Mucosa of descending colon (tissue), 3 donors: ENCODE data around the gene PIK3C2A. TPM values are rescaled to one million over a fixed set of nuclear protein-coding genes. Genes with fewer than 3 reads are reported as not detected.

Experiments used
- ATAC-seq: fragments of 200-7000 bp; cut with Tn5 transposase; one replicate; pipeline ENCODE4 v1.9.1; 2020; ENCODE audit warnings: mild to moderate bottlenecking, moderate library complexity
- DNase-seq, 3 donors: peaks; one replicate each; pipeline ENCODE4 v3.0.0-alpha.2; 2020
- H3K36me3 ChIP-seq: fragments of 200-600 bp; one replicate; pipeline ENCODE4 v1.8.0; 2021; ENCODE audit warnings: low read depth, mild to moderate bottlenecking
- H3K4me1 ChIP-seq: fragments of 200-600 bp; one replicate; pipeline ENCODE4 v1.8.0; 2021; ENCODE audit warnings: low read depth, mild to moderate bottlenecking
- H3K4me3 ChIP-seq: fragments of 200-600 bp; one replicate; pipeline ENCODE4 v1.8.0; 2021; ENCODE audit warnings: mild to moderate bottlenecking
- H3K9me3 ChIP-seq: fragments of 200-600 bp; one replicate; pipeline ENCODE4 v1.8.0; 2021; ENCODE audit warnings: mild to moderate bottlenecking
- CTCF ChIP-seq: fragments of 200-600 bp; IDR thresholded peaks from one replicate; pipeline ENCODE4 v1.8.0; 2022; ENCODE audit warnings: antibody characterized with exemption, mild to moderate bottlenecking
- intact Hi-C, 2 donors: fragments of 100-400 bp; cut with DNase I in 1 of 2; cut with micrococcal nuclease in 1 of 2; formaldehyde crosslinking; loops; one replicate each; pipeline versions ENCODE4 v1.11.0 to v1.11.1; 2022; cut with DNase I, micrococcal nuclease
- long read RNA-seq, 2 donors: library from polyadenylated mRNA; unstranded; transcript quantifications; one replicate each; pipeline ENCODE4 v2.0.0, GENCODE V29; 2019 to 2021
- total RNA-seq, 3 donors: library from RNA; stranded (reverse); fragmentation: NEBNext Ultra II Directional in 2 of 3; extraction: Animal tissue kit (Norgen Biotek cat#: 25700) in 2 of 3; gene quantifications; one replicate each; pipeline versions ENCODE4 v1.2.1 to v1.2.4, GENCODE V29; 2021 to 2023
- donor health status: DM: no; HTN: no; CAD: no; lungs with moderate emphysema.
- donor health status: DM: no; HTN: no; CAD: no.
- donor health status: DM: no; HTN: yes; CAD: no.

PIK3C2A gene, protein sequence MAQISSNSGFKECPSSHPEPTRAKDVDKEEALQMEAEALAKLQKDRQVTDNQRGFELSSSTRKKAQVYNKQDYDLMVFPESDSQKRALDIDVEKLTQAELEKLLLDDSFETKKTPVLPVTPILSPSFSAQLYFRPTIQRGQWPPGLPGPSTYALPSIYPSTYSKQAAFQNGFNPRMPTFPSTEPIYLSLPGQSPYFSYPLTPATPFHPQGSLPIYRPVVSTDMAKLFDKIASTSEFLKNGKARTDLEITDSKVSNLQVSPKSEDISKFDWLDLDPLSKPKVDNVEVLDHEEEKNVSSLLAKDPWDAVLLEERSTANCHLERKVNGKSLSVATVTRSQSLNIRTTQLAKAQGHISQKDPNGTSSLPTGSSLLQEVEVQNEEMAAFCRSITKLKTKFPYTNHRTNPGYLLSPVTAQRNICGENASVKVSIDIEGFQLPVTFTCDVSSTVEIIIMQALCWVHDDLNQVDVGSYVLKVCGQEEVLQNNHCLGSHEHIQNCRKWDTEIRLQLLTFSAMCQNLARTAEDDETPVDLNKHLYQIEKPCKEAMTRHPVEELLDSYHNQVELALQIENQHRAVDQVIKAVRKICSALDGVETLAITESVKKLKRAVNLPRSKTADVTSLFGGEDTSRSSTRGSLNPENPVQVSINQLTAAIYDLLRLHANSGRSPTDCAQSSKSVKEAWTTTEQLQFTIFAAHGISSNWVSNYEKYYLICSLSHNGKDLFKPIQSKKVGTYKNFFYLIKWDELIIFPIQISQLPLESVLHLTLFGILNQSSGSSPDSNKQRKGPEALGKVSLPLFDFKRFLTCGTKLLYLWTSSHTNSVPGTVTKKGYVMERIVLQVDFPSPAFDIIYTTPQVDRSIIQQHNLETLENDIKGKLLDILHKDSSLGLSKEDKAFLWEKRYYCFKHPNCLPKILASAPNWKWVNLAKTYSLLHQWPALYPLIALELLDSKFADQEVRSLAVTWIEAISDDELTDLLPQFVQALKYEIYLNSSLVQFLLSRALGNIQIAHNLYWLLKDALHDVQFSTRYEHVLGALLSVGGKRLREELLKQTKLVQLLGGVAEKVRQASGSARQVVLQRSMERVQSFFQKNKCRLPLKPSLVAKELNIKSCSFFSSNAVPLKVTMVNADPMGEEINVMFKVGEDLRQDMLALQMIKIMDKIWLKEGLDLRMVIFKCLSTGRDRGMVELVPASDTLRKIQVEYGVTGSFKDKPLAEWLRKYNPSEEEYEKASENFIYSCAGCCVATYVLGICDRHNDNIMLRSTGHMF (N-terminal part only)
- total RNA-seq: 10 to 100 TPM; 48.5 to 75.7 (median 49.3) TPM
- long read RNA-seq, donor 1, full-length matches to known transcripts: 1 of 22 reads
- long read RNA-seq, donor 1, partial matches to known transcripts: 11 of 22 reads
- long read RNA-seq, donor 1, other reads (novel, unspliced or antisense): 10 of 22 reads
- long read RNA-seq, donor 2, partial matches to known transcripts: 3 of 6 reads
- long read RNA-seq, donor 2, other reads (novel, unspliced or antisense): 3 of 6 reads

DNA sequence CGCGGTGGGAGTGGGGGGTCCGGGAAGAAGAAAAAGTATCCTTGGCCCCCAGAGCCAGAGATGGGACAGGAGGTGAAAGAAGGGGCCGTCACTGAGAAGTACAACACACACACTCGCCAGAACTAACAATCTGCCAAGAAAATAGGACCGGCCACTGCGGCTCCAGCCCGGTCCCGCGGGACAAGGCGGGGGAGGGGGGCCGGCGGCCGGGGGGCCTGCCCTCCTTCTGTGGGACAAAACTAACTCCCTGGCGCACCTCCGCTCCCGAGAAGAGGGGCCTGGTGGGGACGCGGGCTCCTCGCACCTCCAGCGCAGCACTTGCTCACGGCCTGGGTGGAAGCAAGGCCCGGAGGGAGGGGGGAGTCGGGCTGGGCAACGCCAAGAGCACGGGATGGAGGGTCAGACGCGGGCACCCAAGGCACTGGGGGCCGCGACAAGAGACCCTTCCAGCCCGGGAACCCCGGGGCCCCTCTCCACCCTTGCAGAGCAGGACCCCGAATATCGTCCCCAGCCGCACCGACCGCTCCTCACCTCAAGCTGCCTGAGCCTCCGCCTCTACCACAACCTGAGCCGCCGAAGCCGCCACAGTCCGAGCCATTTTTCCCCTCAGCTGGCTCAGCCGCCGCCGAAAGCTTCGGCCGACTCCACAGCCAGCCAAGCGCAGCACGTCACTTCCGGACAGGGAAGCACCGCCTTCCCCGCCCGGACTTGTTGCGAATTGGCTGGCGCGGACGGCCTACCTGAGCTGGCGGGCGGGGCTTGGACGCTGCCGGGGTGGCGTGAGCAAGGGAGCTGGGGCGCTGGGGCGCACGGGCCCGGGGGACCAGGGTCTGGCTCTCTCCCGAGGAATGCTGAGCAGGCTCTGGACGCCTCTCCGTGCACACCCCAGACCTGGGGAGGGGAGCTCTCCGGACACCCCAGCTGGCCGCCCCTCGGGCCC is at the start of gene PIK3C2A:
Gene PIK3C2A (minus strand): TSS at position 670 of the 940 bp plus-strand sequence. CDS start 38,245 bp downstream, outside the sequence.
- peak within 1 kb of the TSS; percentile 93 for H3K4me3 ChIP-seq
- DNase-seq (peak; percentile 98), ATAC-seq (peak; percentile 98)
- intact Hi-C loops: no loop called here
- no peak for TF ChIP-seq CTCF
- H3K4me1 ChIP-seq: peaks cover 8% of the 10 kb centered on the region
- H3K36me3 ChIP-seq: no peaks in the 10 kb centered on the region
- H3K9me3 ChIP-seq: no peaks in the 10 kb centered on the region

DNA sequence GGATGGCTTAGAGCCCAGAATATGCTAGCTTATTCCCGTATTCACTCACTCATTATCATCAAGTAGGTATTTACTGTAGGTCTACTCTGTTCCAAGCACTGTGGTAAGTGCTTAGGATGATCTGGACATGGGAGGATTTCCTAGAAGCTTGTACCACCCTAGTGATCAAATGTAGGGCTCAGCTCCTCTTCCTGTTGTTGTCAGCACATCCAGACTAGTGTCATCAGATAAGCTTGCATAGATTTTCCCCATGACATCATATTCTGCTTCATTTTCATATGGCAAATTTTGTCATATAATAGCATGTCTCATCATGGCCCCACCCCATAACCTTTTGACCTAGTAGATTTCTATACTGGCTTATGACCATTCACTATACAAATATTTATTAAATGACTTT is 49.4 kb upstream of the PIK3C2A start:
- Histone ChIP-seq H3K4me1 (no peaks in the 10 kb centered on the region), H3K36me3 (no peaks in the 10 kb centered on the region), H3K4me3 (no peak overlapping the region), H3K9me3 (no peaks in the 10 kb centered on the region)
- DNase-seq: no peak
- TF ChIP-seq CTCF: no peak
- ATAC-seq: peak; percentile 38
- intact Hi-C loops: no loop called here

- intact Hi-C loops: no loop called here
- H3K4me3 ChIP-seq: no peak overlapping the region
- no peaks in the 10 kb centered on the region for H3K36me3 ChIP-seq
- no peak for ATAC-seq
- no peak for TF ChIP-seq CTCF
- no peak for DNase-seq
- no peaks in the 10 kb centered on the region for H3K9me3 ChIP-seq
- no peaks in the 10 kb centered on the region for H3K4me1 ChIP-seq
These were observed 48.7 kb upstream of the PIK3C2A start for GRCh38 chr11:17256512-17256911.

DNA sequence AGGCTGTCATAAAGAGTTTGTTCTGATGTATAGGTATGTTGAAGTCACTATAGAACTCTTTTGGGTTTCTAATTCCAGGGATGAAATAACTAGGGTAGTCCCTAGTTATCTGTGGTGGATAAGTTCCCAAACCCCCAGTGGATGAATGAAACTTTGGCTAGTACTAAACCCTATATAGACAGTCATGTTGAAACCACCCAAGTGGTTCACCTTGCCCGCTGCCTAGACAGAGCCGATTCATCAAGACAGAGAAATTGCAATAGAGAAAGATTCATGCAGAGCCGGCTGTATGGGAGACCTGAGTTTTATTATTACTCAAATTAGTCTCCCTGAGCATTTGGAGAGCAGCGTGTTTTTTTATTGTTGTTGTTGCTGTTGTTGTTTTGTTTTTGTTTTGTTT is 44.9 kb upstream of the PIK3C2A start:
- ATAC-seq (no peak), DNase-seq (no peak)
- intact Hi-C loops: no loop called here
- Histone ChIP-seq H3K4me1 (no peaks in the 10 kb centered on the region), H3K4me3 (no peak overlapping the region), H3K36me3 (no peaks in the 10 kb centered on the region), H3K9me3 (no peaks in the 10 kb centered on the region)
- TF ChIP-seq CTCF: no peak
